Activated T-cell treated with anti-CD3 and anti-CD28 coated beads, Interleukin-2, amount 50 U/mL, for 72 hours (primary cell): ENCODE results near the gene BMPER. TPM values are rescaled to one million over a fixed set of nuclear protein-coding genes. Genes with fewer than 3 reads are reported as not detected.

Source experiments
- ATAC-seq, 2 donors: fragments of 150-1000 bp; cut with Tn5 transposase; replicated peaks in 1 of 2; 2 replicates each; pipeline ENCODE4 v1.10.0; 2021; ENCODE audit warnings: moderate library complexity in 2 of 2, mild to moderate bottlenecking in 1 of 2
- DNase-seq, 2 donors: peaks; one replicate each; pipeline ENCODE4 v3.0.0; 2021 to 2022; ENCODE audit warnings: mixed read lengths in 1 of 2
- H3K27ac Mint-ChIP-seq: one replicate; pipeline ENCODE4 v1.8.0; 2022; ENCODE audit warnings: mild to moderate bottlenecking, moderate library complexity, mixed read lengths
- H3K27me3 Mint-ChIP-seq: one replicate; pipeline ENCODE4 v1.8.0; 2022; ENCODE audit warnings: low read depth, mixed read lengths
- H3K36me3 Mint-ChIP-seq, 2 donors: one replicate each; pipeline ENCODE4 v1.8.0; 2022; ENCODE audit warnings: mixed read lengths in 2 of 2, mild to moderate bottlenecking in 1 of 2; ENCODE audit not compliant: insufficient read depth in 2 of 2
- H3K4me1 Mint-ChIP-seq: one replicate; pipeline ENCODE4 v1.8.0; 2022; ENCODE audit warnings: low read depth, mixed read lengths
- H3K4me3 Mint-ChIP-seq, 2 donors: one replicate each; pipeline ENCODE4 v1.8.0; 2022; ENCODE audit warnings: mild to moderate bottlenecking in 2 of 2, mixed read lengths in 2 of 2, moderate library complexity in 2 of 2
- H3K9me3 Mint-ChIP-seq, 2 donors: one replicate each; pipeline ENCODE4 v1.8.0; 2022; ENCODE audit warnings: mixed read lengths in 2 of 2
- total RNA-seq, 2 donors: library from RNA; stranded (reverse); gene quantifications; one replicate each; pipeline ENCODE4 v1.2.3, GENCODE V29; 2022

Gene BMPER
- total RNA-seq, 2 donors from 2014 or later = 0.35 TPM; not detected in 1

GRCh38 chr7:33919449-33919848 is 14.1 kb downstream of the BMPER start:
- Mint-ChIP-seq H3K4me3 (no peak overlapping the region), H3K27ac (no peak overlapping the region), H3K27me3 (peaks cover 19% of the 10 kb centered on the region), H3K36me3 (no peaks in the 10 kb centered on the region), H3K9me3 (no peaks in the 10 kb centered on the region), H3K4me1 (no peaks in the 10 kb centered on the region)
- ATAC-seq (no peak), DNase-seq (no peak)

DNA sequence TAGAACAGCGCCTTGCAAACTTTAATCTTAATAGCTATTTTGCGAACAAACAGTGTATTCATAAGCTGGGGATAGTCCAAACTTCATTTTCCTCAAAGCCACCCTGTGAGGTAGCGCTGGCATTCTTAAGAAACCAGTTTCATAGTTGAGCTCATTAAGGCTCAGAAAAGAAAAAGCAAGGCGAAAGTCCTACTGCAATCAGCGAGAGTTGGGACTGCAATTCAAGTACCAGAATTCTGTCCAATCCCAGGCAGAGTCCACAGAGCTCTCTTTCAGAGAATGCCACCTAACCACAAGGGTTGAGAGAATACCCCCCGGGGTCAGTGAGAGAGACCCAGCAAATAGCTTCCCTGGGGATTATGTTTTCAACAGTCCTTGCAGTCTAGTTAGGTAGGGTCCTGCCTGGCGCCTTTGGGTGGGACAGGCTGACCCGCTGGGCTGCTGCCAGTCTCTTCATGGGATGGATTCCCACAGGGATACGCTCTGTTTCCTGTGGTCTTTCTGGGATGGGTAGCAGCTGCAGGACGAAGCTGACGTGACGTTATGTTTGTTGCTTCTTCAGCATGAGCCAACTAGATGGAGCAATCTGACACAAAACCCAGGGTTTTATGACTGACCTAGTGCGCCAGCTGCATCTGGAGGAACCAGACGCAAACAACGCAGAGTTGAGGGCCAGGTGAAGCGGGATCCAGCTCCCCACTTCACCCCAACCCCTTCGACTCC is 16.0 kb downstream of the BMPER start:
- Mint-ChIP-seq H3K4me1 (no peaks in the 10 kb centered on the region), H3K36me3 (no peaks in the 10 kb centered on the region), H3K27me3 (peaks cover 16% of the 10 kb centered on the region), H3K27ac (no peak overlapping the region), H3K9me3 (no peaks in the 10 kb centered on the region), H3K4me3 (no peak overlapping the region)
- ATAC-seq = no peak
- DNase-seq = no peak

DNA sequence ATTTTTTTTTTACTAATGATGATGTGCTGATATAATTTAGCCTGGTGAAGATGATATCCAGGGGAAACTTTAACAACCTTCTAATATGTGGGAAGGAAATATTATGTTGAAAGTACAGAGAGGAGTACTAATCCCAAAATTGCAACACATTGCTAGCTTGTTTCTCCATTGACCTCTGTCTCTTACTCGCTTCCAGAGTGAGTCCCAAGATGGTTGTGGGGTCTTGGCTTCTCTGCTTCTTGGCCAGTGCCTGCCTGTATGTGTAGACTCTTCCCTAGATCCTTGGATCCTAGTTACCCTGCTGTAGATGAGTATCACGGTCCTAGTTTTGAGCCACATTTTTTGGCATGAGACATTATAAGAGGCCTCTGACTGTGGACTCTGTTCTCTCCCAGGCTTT is 17.5 kb downstream of the BMPER start:
- no peaks in the 10 kb centered on the region for H3K36me3 Mint-ChIP-seq
- no peaks in the 10 kb centered on the region for H3K4me1 Mint-ChIP-seq
- ATAC-seq (no peak), DNase-seq (no peak)
- no peaks in the 10 kb centered on the region for H3K9me3 Mint-ChIP-seq
- no peak overlapping the region for H3K27ac Mint-ChIP-seq
- H3K27me3 Mint-ChIP-seq = peaks cover 23% of the 10 kb centered on the region
- H3K4me3 Mint-ChIP-seq = no peak overlapping the region

DNA sequence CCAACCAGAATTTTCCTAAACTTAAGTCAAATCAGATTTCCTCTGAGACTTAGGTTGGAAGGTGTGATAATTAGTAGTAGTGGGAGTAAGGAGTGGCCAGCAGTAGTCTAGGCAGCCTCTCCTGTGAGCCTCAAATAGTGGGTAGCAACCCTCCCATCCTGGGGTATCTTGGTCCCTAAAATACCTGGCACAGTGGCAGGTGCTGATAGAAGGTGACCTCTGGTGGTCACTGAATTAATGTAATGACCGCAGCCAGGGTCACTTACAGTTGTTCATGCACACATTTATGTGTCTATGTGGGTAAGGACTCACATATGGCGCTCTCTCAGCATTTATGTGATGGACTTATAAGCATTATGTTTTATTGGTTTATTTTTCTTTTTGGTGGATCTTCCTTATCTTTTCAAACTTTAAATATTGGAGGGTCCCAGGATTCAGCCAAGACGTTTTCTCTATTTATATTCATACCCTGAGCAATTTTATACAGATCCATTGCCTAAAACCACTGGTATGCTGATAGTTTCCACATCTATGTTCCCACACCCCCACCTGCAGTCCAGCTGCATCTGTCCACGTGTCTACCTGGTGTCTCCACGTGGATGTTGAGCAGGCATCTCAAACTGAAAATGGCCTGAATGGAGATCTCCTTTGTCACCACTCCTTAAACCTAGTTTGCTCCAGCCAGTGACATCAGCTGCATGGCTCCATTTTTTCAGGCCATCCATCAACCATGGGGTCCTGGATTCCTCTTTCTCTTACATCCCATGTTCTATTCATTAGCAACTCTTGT is 18.3 kb downstream of the BMPER start:
- Mint-ChIP-seq H3K4me1 (no peaks in the 10 kb centered on the region), H3K27me3 (peaks cover 23% of the 10 kb centered on the region), H3K4me3 (no peak overlapping the region), H3K27ac (no peak overlapping the region), H3K9me3 (no peaks in the 10 kb centered on the region), H3K36me3 (no peaks in the 10 kb centered on the region)
- ATAC-seq = no peak
- no peak for DNase-seq

- ATAC-seq (no peak), DNase-seq (no peak)
- Mint-ChIP-seq H3K9me3 (no peaks in the 10 kb centered on the region), H3K4me3 (no peak overlapping the region), H3K27me3 (peaks cover 23% of the 10 kb centered on the region), H3K4me1 (no peaks in the 10 kb centered on the region), H3K27ac (no peak overlapping the region), H3K36me3 (no peaks in the 10 kb centered on the region)
Measured at GRCh38 chr7:33926535-33926934, 21.2 kb downstream of the BMPER start.

DNA sequence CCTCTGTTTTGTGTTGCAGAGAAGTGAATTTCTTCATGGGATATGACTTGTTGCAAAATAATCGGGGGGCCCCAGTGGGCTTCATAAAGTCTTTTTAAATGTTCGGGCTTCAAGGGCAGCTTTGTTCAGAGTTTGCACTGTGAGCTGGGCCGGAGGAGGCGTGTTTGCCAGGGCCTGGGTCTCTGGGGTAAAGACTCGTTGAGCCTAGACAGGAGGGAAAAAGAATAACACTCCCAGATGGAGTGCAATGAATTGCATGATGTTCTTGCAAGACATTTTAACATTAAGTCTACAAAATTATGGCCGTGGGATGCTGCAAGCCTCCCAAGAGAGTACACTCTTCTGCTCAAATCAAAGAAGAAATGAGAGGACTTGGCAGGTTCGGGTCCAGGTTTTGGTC is 23.6 kb downstream of the BMPER start:
- ATAC-seq = no peak
- H3K9me3 Mint-ChIP-seq = no peaks in the 10 kb centered on the region
- H3K36me3 Mint-ChIP-seq = no peaks in the 10 kb centered on the region
- no peaks in the 10 kb centered on the region for H3K4me1 Mint-ChIP-seq
- H3K27ac Mint-ChIP-seq = no peak overlapping the region
- peaks cover 29% of the 10 kb centered on the region for H3K27me3 Mint-ChIP-seq
- no peak for DNase-seq
- no peak overlapping the region for H3K4me3 Mint-ChIP-seq

GRCh38 chr7:33932221-33932620 is 26.9 kb downstream of the BMPER start:
- Mint-ChIP-seq H3K4me3 (no peak overlapping the region), H3K36me3 (no peaks in the 10 kb centered on the region), H3K9me3 (no peaks in the 10 kb centered on the region), H3K27me3 (peaks cover 29% of the 10 kb centered on the region), H3K27ac (no peak overlapping the region), H3K4me1 (no peaks in the 10 kb centered on the region)
- DNase-seq (no peak), ATAC-seq (no peak)

- no peaks in the 10 kb centered on the region for H3K4me1 Mint-ChIP-seq
- peaks cover 28% of the 10 kb centered on the region for H3K27me3 Mint-ChIP-seq
- no peak overlapping the region for H3K27ac Mint-ChIP-seq
- no peaks in the 10 kb centered on the region for H3K36me3 Mint-ChIP-seq
- H3K9me3 Mint-ChIP-seq = no peaks in the 10 kb centered on the region
- DNase-seq (peak; percentile 47 to 64), ATAC-seq (peak in 1 of 2 donors; percentile 33)
- no peak overlapping the region for H3K4me3 Mint-ChIP-seq
Measured at GRCh38 chr7:33932832-33933468, 27.6 kb downstream of the BMPER start.

DNA sequence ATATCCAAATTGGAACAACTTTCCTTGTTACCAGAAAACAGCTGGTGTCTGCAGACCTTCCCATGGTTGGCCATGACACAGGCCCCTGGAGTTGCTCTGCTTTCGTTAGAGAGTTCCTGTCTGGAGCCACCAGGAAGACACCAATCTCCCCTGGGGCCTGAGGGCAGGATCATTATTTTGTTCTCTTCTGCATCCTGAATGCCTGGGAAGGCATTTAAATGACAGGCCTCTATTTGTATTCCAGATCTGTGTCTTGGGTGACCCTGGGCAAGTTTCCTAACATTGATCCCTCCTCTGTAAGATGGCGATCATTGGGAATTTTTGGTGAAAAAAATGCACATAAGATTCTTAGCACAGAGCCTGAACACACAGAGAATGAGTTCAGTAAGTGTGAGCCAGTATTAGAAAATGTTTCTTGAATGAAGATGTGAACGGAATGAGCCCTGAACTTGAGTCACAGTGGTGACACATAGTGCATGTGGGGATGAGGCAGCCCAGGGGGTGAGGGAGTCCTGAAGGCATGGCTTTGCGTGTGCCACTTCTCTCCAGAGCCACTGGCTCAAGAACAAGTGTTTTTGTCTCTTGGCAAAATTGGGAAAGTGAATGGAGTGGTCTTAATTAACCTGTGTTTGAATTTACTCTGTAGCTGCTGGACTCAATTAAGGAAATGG is 28.4 kb downstream of the BMPER start:
- no peaks in the 10 kb centered on the region for H3K9me3 Mint-ChIP-seq
- H3K27me3 Mint-ChIP-seq = peaks cover 30% of the 10 kb centered on the region
- no peaks in the 10 kb centered on the region for H3K36me3 Mint-ChIP-seq
- no peak overlapping the region for H3K27ac Mint-ChIP-seq
- no peak for DNase-seq
- no peak overlapping the region for H3K4me3 Mint-ChIP-seq
- no peak for ATAC-seq
- no peaks in the 10 kb centered on the region for H3K4me1 Mint-ChIP-seq

GRCh38 chr7:33934391-33934790 is 29.1 kb downstream of the BMPER start:
- Mint-ChIP-seq H3K27ac (no peak overlapping the region), H3K4me1 (no peaks in the 10 kb centered on the region), H3K36me3 (no peaks in the 10 kb centered on the region), H3K4me3 (no peak overlapping the region), H3K27me3 (peaks cover 34% of the 10 kb centered on the region), H3K9me3 (no peaks in the 10 kb centered on the region)
- ATAC-seq = no peak
- no peak for DNase-seq

GRCh38 chr7:33936503-33936902 is 31.2 kb downstream of the BMPER start:
- Mint-ChIP-seq H3K27me3 (peaks cover 41% of the 10 kb centered on the region), H3K36me3 (no peaks in the 10 kb centered on the region), H3K27ac (no peak overlapping the region), H3K4me1 (no peaks in the 10 kb centered on the region), H3K9me3 (no peaks in the 10 kb centered on the region), H3K4me3 (no peak overlapping the region)
- no peak for ATAC-seq
- no peak for DNase-seq

- ATAC-seq (no peak), DNase-seq (no peak)
- Mint-ChIP-seq H3K27me3 (peaks cover 31% of the 10 kb centered on the region), H3K9me3 (no peaks in the 10 kb centered on the region), H3K4me1 (no peaks in the 10 kb centered on the region), H3K36me3 (no peaks in the 10 kb centered on the region), H3K27ac (no peak overlapping the region), H3K4me3 (no peak overlapping the region)
Measured at GRCh38 chr7:33937871-33938270, 32.5 kb downstream of the BMPER start.

GRCh38 chr7:33939121-33939520 is 33.8 kb downstream of the BMPER start:
- Mint-ChIP-seq H3K36me3 (no peaks in the 10 kb centered on the region), H3K27ac (no peak overlapping the region), H3K9me3 (no peaks in the 10 kb centered on the region), H3K4me1 (no peaks in the 10 kb centered on the region), H3K4me3 (no peak overlapping the region), H3K27me3 (peaks cover 18% of the 10 kb centered on the region)
- ATAC-seq = no peak
- DNase-seq = no peak
